H1 (cell line): ENCODE results near the gene ULBP3. TPM values are rescaled to one million over a fixed set of nuclear protein-coding genes. Genes with fewer than 3 reads are reported as not detected.

Experiments used
- JUND ChIP-seq: IDR thresholded peaks from 2 replicates; pipeline ENCODE4 v1.6.1; 2011; ENCODE audit warnings: mild to moderate bottlenecking, improper control_type of control experiment, low read length
- POLR2A ChIP-seq, 2 experiments: IDR thresholded peaks; 1 replicate in 1 of 2; 2 replicates in 1 of 2; pipeline ENCODE4 v1.6.1; 2011; ENCODE audit warnings: low read depth in 2 of 2, low read length in 2 of 2, mild to moderate bottlenecking in 2 of 2; ENCODE audit errors: control extremely low read depth in 1 of 2
- RBBP5 ChIP-seq: IDR thresholded peaks from 2 replicates; pipeline ENCODE4 v1.7.1; 2012; ENCODE audit warnings: low read depth, mild to moderate bottlenecking, inconsistent platforms, low read length, moderate library complexity, borderline replicate concordance
- RNF2 ChIP-seq: fragments of 200-900, 300-1000 bp; sonication (generic); IDR thresholded peaks from 2 replicates; pipeline ENCODE4 v1.7.1; 2016; ENCODE audit warnings: borderline replicate concordance, low read depth, mild to moderate bottlenecking, antibody characterized with exemption, low read length; ENCODE audit not compliant: poor library complexity, severe bottlenecking; ENCODE audit errors: missing control alignments
- polyA plus RNA-seq, 7 experiments: library from polyadenylated mRNA; depleted of rRNA in 3 of 7; stranded (reverse) in 5 of 7; unstranded in 2 of 7; fragments of >200 nt in 5 of 7; fragments of 200-250 nt in 2 of 7; gene quantifications; 1 replicate in 5 of 7; 2 replicates in 1 of 7; 4 replicates in 1 of 7; pipeline versions ENCODE4 v1.2.1 to v1.2.3, GENCODE V29; 2011 to 2013; ENCODE audit warnings: missing spikeins in 2 of 7, mixed read lengths in 2 of 7
- total RNA-seq: library from RNA; stranded (reverse); fragmentation: NEBNext Ultra II Directional; extraction: Animal tissue kit (Norgen Biotek cat#: 25700); gene quantifications from 2 replicates; pipeline ENCODE4 v1.2.1, GENCODE V29; 2021
- TF ChIP-seq, protein P1 (sequence below): IDR thresholded peaks from 2 replicates; pipeline ENCODE4 v1.6.1; 2011; ENCODE audit warnings: low read length, improper control_type of control experiment

Gene ULBP3
- total and polyA plus RNA-seq, 2 of the 8 experiments (the other 6 are each of a cell fraction or from before 2014, with no cell fraction given): 1.9 to 4.2 TPM

DNA sequence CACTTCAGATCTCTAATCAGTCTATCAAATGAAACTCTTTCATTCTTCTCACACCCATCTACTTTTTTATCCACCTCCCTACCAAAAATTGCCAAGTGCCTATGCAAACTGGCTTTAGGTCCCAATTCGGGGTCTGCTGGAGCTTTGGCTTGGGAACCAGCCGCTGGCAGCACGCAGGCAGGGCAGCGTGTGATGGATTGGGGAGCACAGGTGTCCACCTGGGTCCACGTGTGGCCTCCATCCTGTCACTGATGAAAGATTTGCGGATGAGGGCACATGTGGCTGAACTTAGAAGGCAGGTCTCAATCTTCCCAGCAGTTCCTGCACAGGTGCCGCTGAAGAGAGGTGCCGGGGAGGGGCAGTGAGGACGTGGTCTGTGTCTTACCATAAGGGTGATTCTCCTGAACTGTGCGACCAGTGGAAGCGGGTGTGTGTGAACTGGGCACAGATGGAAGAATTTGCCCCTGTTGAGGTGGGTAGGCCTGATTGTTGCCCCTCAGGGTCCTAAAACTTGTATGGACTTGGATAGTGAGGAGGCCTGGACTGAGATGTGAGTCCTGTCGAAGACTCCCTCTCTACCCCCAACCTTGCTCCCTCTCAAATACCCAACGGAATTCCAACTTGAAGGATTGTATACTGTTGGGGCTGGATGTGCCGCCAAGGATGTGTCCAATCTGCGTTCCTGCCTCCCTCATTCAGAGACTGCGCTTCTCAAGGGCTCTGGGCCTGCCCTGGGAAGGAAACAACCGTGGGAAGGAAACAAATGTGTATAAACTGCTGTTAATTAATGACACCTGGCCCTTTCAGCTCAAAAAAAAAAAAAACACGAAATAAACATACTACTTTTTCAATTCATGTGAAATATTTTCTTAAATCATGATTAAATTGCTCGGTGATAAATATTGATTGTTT is 25.2 kb downstream of the ULBP3 start (continued):
- TF ChIP-seq, protein P1, sequence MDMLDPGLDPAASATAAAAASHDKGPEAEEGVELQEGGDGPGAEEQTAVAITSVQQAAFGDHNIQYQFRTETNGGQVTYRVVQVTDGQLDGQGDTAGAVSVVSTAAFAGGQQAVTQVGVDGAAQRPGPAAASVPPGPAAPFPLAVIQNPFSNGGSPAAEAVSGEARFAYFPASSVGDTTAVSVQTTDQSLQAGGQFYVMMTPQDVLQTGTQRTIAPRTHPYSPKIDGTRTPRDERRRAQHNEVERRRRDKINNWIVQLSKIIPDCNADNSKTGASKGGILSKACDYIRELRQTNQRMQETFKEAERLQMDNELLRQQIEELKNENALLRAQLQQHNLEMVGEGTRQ: no peak
- TF ChIP-seq JUND: no peak
- no peak for TF ChIP-seq POLR2A (IDR thresholded peaks at IDR 0.05; ENCODE audit: control extremely low read depth in 1 of 2, low read depth in 2 of 2, low read length in 2 of 2)
- TF ChIP-seq RBBP5: no peak
- TF ChIP-seq RNF2: no peak
